Anterior cingulate cortex (tissue), 58 donors: ENCODE measurements around the gene SALL3.

Source experiments
- DNase-seq, 58 donors: peaks; one replicate each; lab custom pipeline; 2025; lab: John Stamatoyannopoulos, UW

SALL3 gene

GRCh38 chr18:78979056-78979729, 425 bp upstream of the SALL3 start:
- peak in 17 of 58 donors; percentile 12 to 77 (median 48) for DNase-seq

- DNase-seq = no peak
Observed at GRCh38 chr18:78980279-78980771, 707 bp downstream of the SALL3 start.

GRCh38 chr18:78980777-78981380, 1.3 kb downstream of the SALL3 start:
- no peak for DNase-seq

- no peak for DNase-seq
Observed at GRCh38 chr18:78981394-78981831, 1.8 kb downstream of the SALL3 start.

- no peak for DNase-seq
Observed at GRCh38 chr18:78981989-78982620, 2.5 kb downstream of the SALL3 start.

- DNase-seq = no peak
Observed at GRCh38 chr18:78983512-78983911, 3.9 kb downstream of the SALL3 start.

- peak in 2 of 58 donors; percentile 35 to 38 for DNase-seq
Observed at GRCh38 chr18:78984941-78985784, 5.5 kb downstream of the SALL3 start.

- peak in 23 of 58 donors; percentile 16 to 55 (median 37) for DNase-seq
Observed at GRCh38 chr18:78986018-78986481, 6.4 kb downstream of the SALL3 start.

GRCh38 chr18:78991446-78991845, 11.8 kb downstream of the SALL3 start:
- DNase-seq = no peak

GRCh38 chr18:78992041-78993011, 12.7 kb downstream of the SALL3 start:
- no peak for DNase-seq

GRCh38 chr18:78993014-78993926, 13.7 kb downstream of the SALL3 start:
- DNase-seq = no peak

- DNase-seq = no peak
Observed at GRCh38 chr18:78994000-78994399, 14.4 kb downstream of the SALL3 start.

GRCh38 chr18:78994531-78994930, 14.9 kb downstream of the SALL3 start:
- DNase-seq = no peak

GRCh38 chr18:78994977-78995582, 15.5 kb downstream of the SALL3 start:
- DNase-seq = no peak

- no peak for DNase-seq
Observed at GRCh38 chr18:78995740-78996395, 16.2 kb downstream of the SALL3 start.

- DNase-seq = no peak
Observed at GRCh38 chr18:78996741-78997490, 17.3 kb downstream of the SALL3 start.
